CD14-positive monocyte (primary cell): ENCODE results near the gene CCM2. TPM values are rescaled to one million over a fixed set of nuclear protein-coding genes. Genes with fewer than 3 reads are reported as not detected.
A peak's percentile ranks its signal among the peaks of the same experiment; 100 is the strongest.

Experiments
- DNase-seq, 3 donors: peaks; one replicate each; pipeline ENCODE4 v3.0.0-alpha.2; 2011 to 2022
- H2AFZ ChIP-seq: 2 replicates; pipeline ENCODE4 v1.6.0; 2012; ENCODE audit warnings: mild to moderate bottlenecking, low read depth, low read length, inconsistent platforms; ENCODE audit not compliant: insufficient read depth, poor library complexity, severe bottlenecking
- H3K27ac ChIP-seq, 2 donors: 1 replicate in 1 of 2; 2 replicates in 1 of 2; pipeline ENCODE4 v1.5.1; 2012 to 2013; ENCODE audit warnings: low read length in 2 of 2, control low read depth in 1 of 2, inconsistent platforms in 1 of 2, low read depth in 1 of 2, mild to moderate bottlenecking in 1 of 2
- H3K27me3 ChIP-seq, 2 donors: one replicate each; pipeline versions ENCODE4 v1.6.0 to v1.6.1; 2011 to 2013; ENCODE audit warnings: low read length in 2 of 2; ENCODE audit not compliant: control insufficient read depth in 2 of 2, insufficient read depth in 2 of 2
- H3K36me3 ChIP-seq, 2 donors: replicated peaks in 1 of 2; 1 replicate in 1 of 2; 2 replicates in 1 of 2; pipeline versions ENCODE4 v1.5.1 to v1.6.1; 2012 to 2013; ENCODE audit warnings: low read length in 2 of 2, control low read depth in 1 of 2, inconsistent platforms in 1 of 2, mild to moderate bottlenecking in 1 of 2; ENCODE audit not compliant: insufficient read depth in 2 of 2, control insufficient read depth in 1 of 2
- H3K4me1 ChIP-seq, 2 donors: 1 replicate in 1 of 2; 2 replicates in 1 of 2; pipeline versions ENCODE4 v1.5.1 to v1.6.1; 2012 to 2013; ENCODE audit warnings: low read length in 2 of 2, control low read depth in 1 of 2, inconsistent platforms in 1 of 2, mild to moderate bottlenecking in 1 of 2, moderate library complexity in 1 of 2; ENCODE audit not compliant: insufficient read depth in 2 of 2, control insufficient read depth in 1 of 2
- H3K4me2 ChIP-seq: replicated peaks from 2 replicates; pipeline ENCODE3; 2012; ENCODE audit warnings: low read length, moderate library complexity, mild to moderate bottlenecking; ENCODE audit not compliant: poor library complexity, severe bottlenecking; ENCODE audit errors: extremely low read depth
- H3K4me3 ChIP-seq, 3 experiments: fragments of 200-600 bp in 1 of 3; sonication (generic) in 1 of 3; replicated peaks in 1 of 3; 1 replicate in 2 of 3; 2 replicates in 1 of 3; pipeline ENCODE4 v1.5.1; 2011 to 2013; ENCODE audit warnings: low read length in 3 of 3, mild to moderate bottlenecking in 3 of 3, control low read depth in 2 of 3, low read depth in 2 of 3, inconsistent platforms in 1 of 3, moderate library complexity in 1 of 3
- H3K79me2 ChIP-seq: 2 replicates; pipeline ENCODE4 v1.6.0; 2012; ENCODE audit warnings: mild to moderate bottlenecking, control low read depth, inconsistent platforms, low read length, moderate library complexity; ENCODE audit not compliant: insufficient read depth
- H3K9ac ChIP-seq: 2 replicates; pipeline ENCODE4 v1.6.0; 2017; ENCODE audit warnings: low read length, mild to moderate bottlenecking; ENCODE audit not compliant: insufficient read depth, poor library complexity, severe bottlenecking
- H3K9me3 ChIP-seq, 2 donors: replicated peaks in 1 of 2; 1 replicate in 1 of 2; 2 replicates in 1 of 2; pipeline versions ENCODE4 v1.5.1 to v1.6.1; 2012 to 2013; ENCODE audit warnings: low read length in 2 of 2, control low read depth in 1 of 2; ENCODE audit not compliant: control insufficient read depth in 1 of 2, insufficient read depth in 1 of 2
- H4K20me1 ChIP-seq: 2 replicates; pipeline ENCODE4 v1.6.0; 2012; ENCODE audit warnings: mild to moderate bottlenecking, low read length, control low read depth, moderate library complexity; ENCODE audit not compliant: insufficient read depth
- H3K27ac Mint-ChIP-seq, 7 donors: one replicate each; pipeline ENCODE4 v1.8.0; 2020; ENCODE audit warnings: mild to moderate bottlenecking in 7 of 7, mixed read lengths in 7 of 7, moderate library complexity in 6 of 7, inconsistent platforms in 2 of 7
- H3K27me3 Mint-ChIP-seq, 3 donors: one replicate each; pipeline ENCODE4 v1.8.0; 2021 to 2022; ENCODE audit warnings: low read depth in 3 of 3, mild to moderate bottlenecking in 3 of 3, mixed read lengths in 3 of 3, moderate library complexity in 3 of 3, inconsistent platforms in 1 of 3
- H3K36me3 Mint-ChIP-seq, 2 donors: one replicate each; pipeline ENCODE4 v1.8.0; 2020; ENCODE audit warnings: mixed read lengths in 2 of 2, inconsistent platforms in 1 of 2, mild to moderate bottlenecking in 1 of 2
- H3K4me1 Mint-ChIP-seq: one replicate; pipeline ENCODE4 v1.8.0; 2020; ENCODE audit warnings: mild to moderate bottlenecking, mixed read lengths
- H3K4me3 Mint-ChIP-seq, 2 donors: one replicate each; pipeline ENCODE4 v1.8.0; 2020; ENCODE audit warnings: mild to moderate bottlenecking in 2 of 2, mixed read lengths in 2 of 2, moderate library complexity in 1 of 2
- H3K9me3 Mint-ChIP-seq, 7 donors: one replicate each; pipeline ENCODE4 v1.8.0; 2020 to 2022; ENCODE audit warnings: mixed read lengths in 7 of 7, mild to moderate bottlenecking in 6 of 7, moderate library complexity in 6 of 7, inconsistent platforms in 2 of 7
- CTCF ChIP-seq: fragments of 200-600 bp; IDR thresholded peaks from one replicate; pipeline ENCODE4 v1.8.0; 2022; ENCODE audit warnings: antibody characterized with exemption, mild to moderate bottlenecking
- WGBS: methylation state at CpG from one replicate; pipeline ENCODE4 v1.1.5; 2013; ENCODE audit warnings: missing lambda C conversion rate; ENCODE audit not compliant: insufficient coverage; 5-methylcytosine and 5-hydroxymethylcytosine counted together
- intact Hi-C, 2 donors: fragments of 100-400 bp; cut with micrococcal nuclease; formaldehyde crosslinking; loops; one replicate each; pipeline versions ENCODE4 v1.15.0 to v1.15.1; 2023
- polyA plus RNA-seq, 3 donors: library from polyadenylated mRNA; depleted of rRNA in 1 of 3; unstranded in 2 of 3; stranded (reverse) in 1 of 3; fragments of 300-500 nt in 2 of 3; fragments of >200 nt in 1 of 3; fragmentation: Illumina TruSeq in 2 of 3; gene quantifications; 1 replicate in 2 of 3; 2 replicates in 1 of 3; pipeline ENCODE4 v1.2.3, GENCODE V29; 2012 to 2021

The CCM2 gene
- polyA plus RNA-seq, 3 donors, result 38.5 to 102 (median 51.4) TPM

GRCh38 chr7:45020915-45021314, 20.9 kb downstream of the CCM2 start:
- no peak overlapping the region for H3K4me3 Mint-ChIP-seq
- no peak for DNase-seq
- no peak overlapping the region for H3K4me3 ChIP-seq
- no peak overlapping the region for H3K4me2 ChIP-seq
- peaks cover 19% of the 10 kb centered on the region for H3K4me1 Mint-ChIP-seq
- peak overlapping the region in 2 of 7 donors; percentile 69 to 89 for H3K27ac Mint-ChIP-seq
- H3K36me3 Mint-ChIP-seq, result peaks cover 12 to 35% of the 10 kb centered on the region in 2 donors
- H3K79me2 ChIP-seq, result peaks cover 75% of the 10 kb centered on the region
- H3K4me1 ChIP-seq, result peaks cover 13% of the 10 kb centered on the region in 2 donors
- peak overlapping the region in 1 of 2 donors; percentile 41 for H3K27ac ChIP-seq
- TF ChIP-seq CTCF, result no peak
- WGBS, result 100% methylated on average over 2 of the region's 5 CpGs
- no peak overlapping the region for H3K9ac ChIP-seq
- intact Hi-C loops, result loop anchor here in 1 of 2 donors (10.0 kb wide), 1 partner anchor 46 kb away; the partner anchor contains the start of gene MYO1G
- no peaks in the 10 kb centered on the region for H3K27me3 Mint-ChIP-seq
- peaks cover 0 to 4% (median 0%) of the 10 kb centered on the region in 7 donors for H3K9me3 Mint-ChIP-seq
- H4K20me1 ChIP-seq, result peaks cover 20% of the 10 kb centered on the region
- no peaks in the 10 kb centered on the region for H3K9me3 ChIP-seq
- peaks cover 3 to 12% of the 10 kb centered on the region in 2 donors for H3K36me3 ChIP-seq
- no peak overlapping the region for H2AFZ ChIP-seq
- H3K27me3 ChIP-seq, result no peaks in the 10 kb centered on the region

GRCh38 chr7:45021604-45022296, 21.7 kb downstream of the CCM2 start:
- H3K4me2 ChIP-seq, result peak overlapping the region; percentile 16
- H3K4me1 ChIP-seq, result peaks cover 20 to 22% of the 10 kb centered on the region in 2 donors
- peaks cover 0 to 4% (median 0%) of the 10 kb centered on the region in 7 donors for H3K9me3 Mint-ChIP-seq
- peaks cover 20% of the 10 kb centered on the region for H4K20me1 ChIP-seq
- no CpG with 5 or more reads among the region's 3 CpGs for WGBS
- no peaks in the 10 kb centered on the region for H3K9me3 ChIP-seq
- H3K4me3 ChIP-seq, result no peak overlapping the region
- peaks cover 24% of the 10 kb centered on the region for H3K4me1 Mint-ChIP-seq
- no peak for TF ChIP-seq CTCF
- H3K36me3 Mint-ChIP-seq, result peaks cover 10 to 32% of the 10 kb centered on the region in 2 donors
- H3K9ac ChIP-seq, result no peak overlapping the region
- no peaks in the 10 kb centered on the region for H3K27me3 Mint-ChIP-seq
- no peak overlapping the region for H3K4me3 Mint-ChIP-seq
- peaks cover 3 to 10% of the 10 kb centered on the region in 2 donors for H3K36me3 ChIP-seq
- H3K27ac Mint-ChIP-seq, result peak overlapping the region in 6 of 7 donors; percentile 34 to 88 (median 74)
- peaks cover 81% of the 10 kb centered on the region for H3K79me2 ChIP-seq
- no peak overlapping the region for H2AFZ ChIP-seq
- DNase-seq, result peak; percentile 45 to 69 (median 53)
- intact Hi-C loops, result loop anchor here in 1 of 2 donors (10.0 kb wide), 1 partner anchor 47 kb away; the partner anchor contains the start of gene MYO1G
- H3K27me3 ChIP-seq, result no peaks in the 10 kb centered on the region
- peak overlapping the region in 1 of 2 donors; percentile 77 for H3K27ac ChIP-seq
